WERI-Rb-1 (cell line): Measurements from ENCODE around the gene PLPP2.

ENCODE experiments used
- DNase-seq: peaks from one replicate; pipeline ENCODE4 v3.0.0-alpha.2; 2020
- H3K27ac ChIP-seq: fragments of 250-450 bp; sonication (Bioruptor Pico); 2 replicates; pipeline ENCODE4 v1.5.1; 2020; ENCODE audit warnings: mild to moderate bottlenecking, moderate library complexity
- H3K27me3 ChIP-seq: fragments of 250-450 bp; sonication (Bioruptor Pico); 2 replicates; pipeline ENCODE4 v1.5.1; 2021; ENCODE audit warnings: mild to moderate bottlenecking, low read depth, moderate library complexity; ENCODE audit not compliant: insufficient read depth, severe bottlenecking
- H3K36me3 ChIP-seq: fragments of 250-450 bp; sonication (Bioruptor Pico); 2 replicates; pipeline ENCODE4 v1.5.1; 2020; ENCODE audit warnings: mild to moderate bottlenecking, moderate library complexity
- H3K4me3 ChIP-seq: 2 replicates; pipeline ENCODE4 v1.5.1; 2011; ENCODE audit warnings: low read depth, mild to moderate bottlenecking, control low read depth, low read length
- H3K9me3 ChIP-seq: fragments of 250-450 bp; sonication (Bioruptor Pico); 2 replicates; pipeline ENCODE4 v1.5.1; 2021; ENCODE audit warnings: mild to moderate bottlenecking, moderate library complexity; ENCODE audit not compliant: severe bottlenecking
- TF ChIP-seq, protein P1 (sequence below): IDR thresholded peaks from 2 replicates; pipeline ENCODE4 v1.5.1; 2011; ENCODE audit warnings: low read depth, mild to moderate bottlenecking, control low read depth, inconsistent platforms, low read length

The PLPP2 gene

GRCh38 chr19:313988-314815 is 23.0 kb upstream of the PLPP2 start:
- TF ChIP-seq, protein P1, sequence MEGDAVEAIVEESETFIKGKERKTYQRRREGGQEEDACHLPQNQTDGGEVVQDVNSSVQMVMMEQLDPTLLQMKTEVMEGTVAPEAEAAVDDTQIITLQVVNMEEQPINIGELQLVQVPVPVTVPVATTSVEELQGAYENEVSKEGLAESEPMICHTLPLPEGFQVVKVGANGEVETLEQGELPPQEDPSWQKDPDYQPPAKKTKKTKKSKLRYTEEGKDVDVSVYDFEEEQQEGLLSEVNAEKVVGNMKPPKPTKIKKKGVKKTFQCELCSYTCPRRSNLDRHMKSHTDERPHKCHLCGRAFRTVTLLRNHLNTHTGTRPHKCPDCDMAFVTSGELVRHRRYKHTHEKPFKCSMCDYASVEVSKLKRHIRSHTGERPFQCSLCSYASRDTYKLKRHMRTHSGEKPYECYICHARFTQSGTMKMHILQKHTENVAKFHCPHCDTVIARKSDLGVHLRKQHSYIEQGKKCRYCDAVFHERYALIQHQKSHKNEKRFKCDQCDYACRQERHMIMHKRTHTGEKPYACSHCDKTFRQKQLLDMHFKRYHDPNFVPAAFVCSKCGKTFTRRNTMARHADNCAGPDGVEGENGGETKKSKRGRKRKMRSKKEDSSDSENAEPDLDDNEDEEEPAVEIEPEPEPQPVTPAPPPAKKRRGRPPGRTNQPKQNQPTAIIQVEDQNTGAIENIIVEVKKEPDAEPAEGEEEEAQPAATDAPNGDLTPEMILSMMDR: no peak
- no peak overlapping the region for H3K4me3 ChIP-seq
- H3K36me3 ChIP-seq: peaks cover 55% of the 10 kb centered on the region
- DNase-seq: no peak
- H3K9me3 ChIP-seq: no peaks in the 10 kb centered on the region
- no peak overlapping the region for H3K27ac ChIP-seq
- no peaks in the 10 kb centered on the region for H3K27me3 ChIP-seq

DNA sequence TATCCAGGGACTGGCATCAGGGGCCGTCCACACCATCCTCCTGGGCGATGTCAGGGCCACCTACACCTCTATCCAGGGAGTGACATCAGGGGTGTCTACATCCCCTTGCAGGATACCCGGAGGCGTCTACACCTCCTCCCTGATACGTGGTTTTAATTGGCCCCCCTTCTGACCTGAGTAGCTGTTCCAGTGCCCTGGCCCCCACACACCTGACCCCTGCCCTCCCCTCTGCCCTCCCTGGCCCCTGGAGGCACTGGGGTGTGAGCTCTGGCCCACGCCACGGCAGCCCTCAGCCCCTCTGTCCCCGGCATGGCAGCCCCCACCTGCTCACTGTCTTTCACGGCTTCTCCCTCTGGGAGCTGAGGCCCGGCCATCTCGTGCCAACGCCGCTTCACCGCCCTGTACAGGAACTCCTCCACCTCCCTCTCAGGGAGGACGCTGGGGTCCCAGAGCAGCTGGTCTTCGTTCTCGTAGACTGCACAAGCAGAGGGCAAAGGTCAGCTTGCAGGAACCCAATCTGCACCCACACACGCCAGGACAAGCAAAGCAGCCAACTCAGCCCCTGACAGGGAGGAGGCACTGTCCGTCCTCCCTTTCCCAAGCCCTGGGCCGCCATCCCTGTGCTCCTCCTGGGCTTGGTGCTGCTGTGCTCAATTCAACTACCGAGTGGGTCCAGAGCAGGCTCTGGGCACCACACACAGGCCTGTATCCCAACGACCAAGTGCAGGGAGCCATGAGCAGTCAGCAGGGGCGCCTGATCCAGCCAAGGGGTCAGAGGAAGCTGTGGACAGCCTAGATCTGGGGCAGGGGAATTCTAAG is 22.2 kb upstream of the PLPP2 start:
- H3K27ac ChIP-seq: no peak overlapping the region
- H3K9me3 ChIP-seq: no peaks in the 10 kb centered on the region
- peaks cover 56% of the 10 kb centered on the region for H3K36me3 ChIP-seq
- TF ChIP-seq, protein P1: no peak
- H3K27me3 ChIP-seq: no peaks in the 10 kb centered on the region
- H3K4me3 ChIP-seq: no peak overlapping the region
- DNase-seq: no peak

GRCh38 chr19:311813-312261 is 20.6 kb upstream of the PLPP2 start:
- no peaks in the 10 kb centered on the region for H3K27me3 ChIP-seq
- H3K27ac ChIP-seq: no peak overlapping the region
- DNase-seq: no peak
- TF ChIP-seq, protein P1: no peak
- no peaks in the 10 kb centered on the region for H3K9me3 ChIP-seq
- no peak overlapping the region for H3K4me3 ChIP-seq
- H3K36me3 ChIP-seq: peaks cover 60% of the 10 kb centered on the region

- H3K36me3 ChIP-seq: peaks cover 60% of the 10 kb centered on the region
- no peak for DNase-seq
- H3K9me3 ChIP-seq: no peaks in the 10 kb centered on the region
- H3K27ac ChIP-seq: no peak overlapping the region
- TF ChIP-seq, protein P1: no peak
- no peak overlapping the region for H3K4me3 ChIP-seq
- H3K27me3 ChIP-seq: no peaks in the 10 kb centered on the region
These were observed 19.7 kb upstream of the PLPP2 start for GRCh38 chr19:310781-311496.

DNA sequence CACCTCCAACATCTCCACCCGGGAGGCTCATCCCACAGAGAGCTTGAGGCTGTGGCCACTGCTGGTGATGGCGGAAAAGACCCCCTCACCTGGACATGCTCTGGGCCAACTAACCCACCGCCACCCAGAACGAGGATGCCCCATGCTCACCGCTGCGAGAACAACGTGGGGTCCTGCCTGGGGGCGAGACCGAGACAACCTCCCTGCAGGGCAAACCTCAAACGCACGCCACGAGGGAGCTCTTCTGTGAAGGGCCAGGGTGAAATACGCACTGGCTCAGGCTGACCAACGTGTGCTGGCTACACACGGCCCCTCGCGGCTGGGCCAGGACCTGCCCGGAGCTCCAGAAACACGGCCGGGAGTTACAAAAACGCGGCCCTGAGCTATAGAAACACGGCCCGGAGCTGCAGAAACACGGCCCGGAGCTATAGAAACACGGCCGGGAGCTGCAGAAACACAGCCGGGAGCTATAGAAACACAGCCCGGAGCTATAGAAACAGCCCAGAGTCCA is 19.0 kb upstream of the PLPP2 start:
- Histone ChIP-seq H3K27me3 (no peaks in the 10 kb centered on the region), H3K9me3 (no peaks in the 10 kb centered on the region), H3K36me3 (peaks cover 59% of the 10 kb centered on the region), H3K4me3 (no peak overlapping the region), H3K27ac (no peak overlapping the region)
- TF ChIP-seq, protein P1: no peak
- DNase-seq: no peak
